HUES6 (cell line): ENCODE results near the gene TMF1.

ENCODE experiments used
- H3K27ac ChIP-seq: 2 replicates; pipeline ENCODE4 v1.7.0; 2013; ENCODE audit warnings: low read depth, mild to moderate bottlenecking, low read length, inconsistent platforms
- H3K27me3 ChIP-seq: 2 replicates; pipeline ENCODE4 v1.6.1; 2013; ENCODE audit warnings: low read length; ENCODE audit not compliant: control insufficient read depth, insufficient read depth
- H3K36me3 ChIP-seq: 2 replicates; pipeline ENCODE4 v1.6.1; 2013; ENCODE audit warnings: low read length; ENCODE audit not compliant: control insufficient read depth, insufficient read depth
- H3K4me1 ChIP-seq: 2 replicates; pipeline ENCODE4 v1.6.1; 2013; ENCODE audit warnings: low read length; ENCODE audit not compliant: control insufficient read depth, insufficient read depth
- H3K4me3 ChIP-seq: 2 replicates; pipeline ENCODE4 v1.5.1; 2013; ENCODE audit warnings: low read depth, low read length
- H3K9ac ChIP-seq: one replicate; pipeline ENCODE4 v1.6.1; 2013; ENCODE audit warnings: mild to moderate bottlenecking, low read length
- H3K9me3 ChIP-seq: 2 replicates; pipeline ENCODE4 v1.6.1; 2013; ENCODE audit warnings: low read depth, low read length; ENCODE audit not compliant: control insufficient read depth, insufficient read depth

TMF1 gene

DNA sequence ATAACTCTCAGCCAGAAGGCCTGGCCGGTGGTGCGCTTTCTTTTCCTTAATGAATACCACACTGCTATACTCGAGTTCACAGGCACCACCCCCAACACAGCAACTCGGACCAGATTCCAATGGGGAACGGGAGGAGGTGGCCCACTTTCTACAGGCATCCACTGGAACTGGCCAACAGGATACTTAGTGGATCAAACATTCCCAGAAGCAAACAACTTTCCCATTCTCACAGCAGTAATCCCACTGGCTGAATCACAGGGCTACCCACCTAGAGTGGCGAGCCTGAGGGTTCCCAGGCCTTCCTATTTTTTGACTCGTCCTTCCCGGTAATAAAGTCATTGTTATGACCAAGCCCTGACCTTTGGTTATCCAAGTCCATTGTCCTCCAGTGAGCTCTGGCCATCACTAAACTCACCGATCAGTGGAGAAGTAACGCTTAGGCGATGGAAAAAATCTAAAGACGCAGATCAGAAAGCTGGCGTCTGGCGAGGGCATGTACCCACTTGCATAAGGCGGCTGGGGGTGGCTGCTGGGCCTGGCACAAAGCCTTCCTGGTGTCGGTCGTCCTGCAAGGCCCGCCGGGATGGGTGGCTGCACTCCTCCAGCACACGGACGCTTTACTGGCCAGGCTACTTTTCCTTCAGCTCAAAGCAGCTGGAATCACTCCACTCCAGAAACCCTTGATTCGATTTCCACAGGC is 39.9 kb downstream of the TMF1 start:
- Histone ChIP-seq H3K9ac (peak overlapping the region; percentile 97), H3K36me3 (peaks cover 24% of the 10 kb centered on the region), H3K4me1 (peaks cover 69% of the 10 kb centered on the region), H3K27ac (peak overlapping the region; percentile 92; the same call in 1 of the 2 replicates), H3K27me3 (no peaks in the 10 kb centered on the region), H3K9me3 (no peaks in the 10 kb centered on the region), H3K4me3 (peak overlapping the region; percentile 82)

DNA sequence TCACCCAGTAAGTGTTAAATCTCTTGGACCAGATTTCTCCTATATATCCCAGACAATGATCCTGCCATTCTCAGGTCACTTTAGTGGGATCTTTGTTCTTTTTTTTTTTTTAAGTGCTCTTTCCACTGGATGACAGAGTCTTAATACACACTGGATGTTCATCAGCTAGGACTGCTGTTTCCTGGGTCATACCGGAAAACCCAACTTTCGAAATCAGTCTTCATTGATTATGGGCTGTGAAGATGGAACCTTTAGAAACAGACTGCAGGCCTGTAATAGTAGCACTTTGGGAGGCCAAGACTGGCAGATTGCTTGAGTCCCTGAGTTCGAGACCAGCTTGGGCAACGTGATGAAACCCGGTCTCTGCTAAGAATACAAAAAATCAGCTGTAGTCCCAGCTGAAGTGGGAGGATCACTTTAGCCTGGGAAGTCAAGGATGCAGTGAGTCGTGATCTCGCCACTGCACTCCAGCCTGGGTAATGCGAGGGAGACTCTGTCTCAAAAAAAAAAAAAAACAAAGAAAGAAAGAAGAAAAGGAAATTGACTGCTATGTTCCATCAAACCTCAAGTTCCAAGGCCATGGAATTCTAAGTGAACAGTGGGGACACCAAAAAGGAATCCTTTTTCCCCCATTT is 40.9 kb downstream of the TMF1 start:
- Histone ChIP-seq H3K27ac (peak overlapping the region; percentile 99; the same call in 1 of the 2 replicates), H3K9ac (peak overlapping the region; percentile 83), H3K4me1 (peaks cover 69% of the 10 kb centered on the region), H3K4me3 (peak overlapping the region; percentile 82; the same call in 1 of the 2 replicates), H3K27me3 (no peaks in the 10 kb centered on the region), H3K36me3 (peaks cover 34% of the 10 kb centered on the region), H3K9me3 (no peaks in the 10 kb centered on the region)

DNA sequence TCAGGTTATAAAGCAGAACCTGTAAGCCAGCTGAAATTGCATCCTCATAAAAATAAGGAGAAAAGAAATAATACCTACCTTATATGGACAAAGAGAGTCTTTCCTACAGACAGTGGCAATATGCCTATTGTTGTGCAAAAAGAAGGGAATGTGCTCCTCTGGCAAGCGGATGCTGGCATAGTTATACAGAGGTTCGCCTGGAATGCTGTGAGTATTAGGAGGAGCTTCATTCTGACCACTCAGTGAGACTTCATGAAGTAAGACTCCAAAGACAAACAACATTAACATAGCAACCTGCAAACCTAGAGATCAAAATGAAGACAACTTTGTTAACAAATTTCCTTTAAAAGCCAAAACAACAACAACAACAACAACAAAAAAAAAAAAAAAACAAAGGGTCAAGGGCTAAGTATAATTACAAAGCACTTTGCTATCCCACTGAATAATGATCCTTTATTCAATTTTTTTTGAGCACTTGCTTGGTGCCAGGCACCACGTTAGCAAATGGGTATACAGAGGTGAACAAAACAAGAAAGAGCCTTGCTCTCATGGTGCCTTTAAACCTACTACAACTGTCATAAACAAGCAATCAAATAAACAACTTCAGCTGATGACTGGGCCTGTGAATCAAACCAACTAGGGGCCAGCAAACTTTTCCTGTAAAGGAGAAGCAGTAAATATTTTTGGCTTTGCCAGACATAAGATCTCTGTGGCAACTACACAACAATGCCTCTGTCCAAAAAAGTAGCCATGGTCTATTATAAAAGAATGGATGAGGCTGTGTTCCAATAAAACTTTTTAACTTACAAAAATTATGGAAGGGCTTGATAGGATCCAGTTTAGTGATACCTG is 42.3 kb downstream of the TMF1 start:
- peak overlapping the region; percentile 99 for H3K27ac ChIP-seq
- H3K27me3 ChIP-seq: no peaks in the 10 kb centered on the region
- H3K36me3 ChIP-seq: peaks cover 48% of the 10 kb centered on the region
- peak overlapping the region; percentile 40; the same call in 1 of the 2 replicates for H3K4me3 ChIP-seq
- H3K9ac ChIP-seq: peak overlapping the region; percentile 83
- no peaks in the 10 kb centered on the region for H3K9me3 ChIP-seq
- peaks cover 60% of the 10 kb centered on the region for H3K4me1 ChIP-seq

DNA sequence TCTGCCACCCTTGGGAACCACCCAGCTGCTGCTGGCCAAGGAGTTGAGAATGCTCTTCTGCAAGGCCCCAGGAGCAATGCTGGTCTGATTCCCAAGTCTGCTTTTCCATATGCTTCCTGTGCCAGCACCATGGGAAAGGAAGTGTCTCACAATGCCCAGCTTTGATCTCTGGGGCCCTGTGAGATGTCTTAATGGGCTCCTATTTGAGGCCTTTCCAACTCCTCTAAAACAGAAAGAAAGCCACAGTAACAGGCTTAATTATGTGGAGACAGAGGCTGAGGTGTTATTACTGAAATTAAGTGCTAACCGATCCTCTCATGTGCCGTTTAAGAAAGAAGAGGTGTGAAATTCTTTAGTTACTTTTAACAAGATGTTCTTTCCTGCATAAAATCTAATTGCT is 43.2 kb downstream of the TMF1 start:
- peak overlapping the region; percentile 83 for H3K9ac ChIP-seq
- H3K27ac ChIP-seq: peak overlapping the region; percentile 99
- H3K36me3 ChIP-seq: peaks cover 56% of the 10 kb centered on the region
- H3K27me3 ChIP-seq: no peaks in the 10 kb centered on the region
- peaks cover 53% of the 10 kb centered on the region for H3K4me1 ChIP-seq
- H3K4me3 ChIP-seq: peak overlapping the region; percentile 41; the same call in 1 of the 2 replicates
- H3K9me3 ChIP-seq: no peaks in the 10 kb centered on the region

DNA sequence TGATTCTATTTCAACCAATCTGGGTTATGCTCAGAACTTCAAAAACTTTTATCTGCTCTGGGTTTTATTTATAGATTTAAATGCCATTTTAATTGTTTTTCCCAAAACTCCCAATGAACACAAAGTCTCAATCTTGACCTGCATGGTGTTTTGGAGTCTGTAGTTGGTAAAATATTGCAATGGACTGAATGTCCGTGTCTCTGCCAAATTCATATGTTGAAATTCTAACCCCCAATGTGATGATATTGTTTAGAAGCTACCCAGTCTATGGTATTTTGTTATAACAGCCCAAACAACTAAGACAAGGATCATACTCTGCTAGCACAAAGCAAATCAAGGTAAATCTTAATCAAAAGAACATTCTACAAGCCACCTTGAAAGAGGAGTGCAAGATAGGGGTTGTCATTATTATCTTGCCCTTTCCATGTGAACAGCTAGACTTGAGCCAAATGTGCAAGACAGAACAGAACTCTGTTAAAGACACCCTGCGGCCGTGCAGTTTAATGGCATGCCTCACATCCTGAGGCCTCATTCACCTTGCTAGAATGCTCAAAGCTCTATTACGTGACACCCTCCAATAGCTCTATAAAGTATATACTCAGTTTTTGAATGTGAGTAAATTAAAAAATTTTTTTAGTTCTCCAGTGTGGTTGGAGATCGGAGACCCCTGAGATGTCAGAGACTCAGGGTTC is 46.2 kb downstream of the TMF1 start:
- Histone ChIP-seq H3K4me3 (no peak overlapping the region), H3K4me1 (peaks cover 31% of the 10 kb centered on the region), H3K27me3 (no peaks in the 10 kb centered on the region), H3K9me3 (no peaks in the 10 kb centered on the region), H3K27ac (no peak overlapping the region), H3K36me3 (peaks cover 83% of the 10 kb centered on the region), H3K9ac (no peak overlapping the region)

DNA sequence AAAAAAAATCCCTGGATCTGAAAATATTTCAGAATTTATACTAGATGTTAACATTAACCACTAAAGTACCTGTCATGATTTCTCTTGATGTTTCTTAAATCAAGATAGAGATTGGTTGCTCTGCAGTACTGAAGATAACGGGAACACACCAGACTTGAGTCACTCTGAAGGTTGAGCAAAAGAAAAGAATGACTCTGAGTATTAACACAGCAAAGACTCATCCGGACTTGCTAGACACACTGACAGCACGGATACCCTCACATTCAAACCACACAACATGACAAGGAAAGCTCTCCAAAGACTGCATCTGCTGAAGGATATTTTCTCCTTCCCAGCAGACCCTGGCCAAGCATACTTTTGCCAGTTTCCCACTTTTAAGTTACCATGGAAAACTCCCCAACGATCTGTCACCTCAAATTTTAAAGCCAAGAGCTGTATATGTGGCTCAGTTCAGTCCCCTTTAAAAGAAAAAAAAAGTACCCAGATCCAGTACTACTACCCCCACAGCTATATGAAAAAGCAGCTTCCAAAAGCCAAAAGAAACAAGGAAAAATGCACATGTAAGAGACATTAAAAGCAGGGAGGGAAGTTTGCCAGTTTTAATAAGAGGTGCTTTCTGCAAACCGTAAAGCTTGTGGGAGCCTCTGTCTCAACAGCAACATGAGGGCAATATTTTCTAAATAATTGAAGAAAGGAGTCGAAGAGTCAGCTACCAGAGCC is 46.9 kb downstream of the TMF1 start:
- Histone ChIP-seq H3K36me3 (peaks cover 84% of the 10 kb centered on the region), H3K27ac (no peak overlapping the region), H3K4me1 (peaks cover 24% of the 10 kb centered on the region), H3K27me3 (no peaks in the 10 kb centered on the region), H3K9me3 (no peaks in the 10 kb centered on the region), H3K4me3 (no peak overlapping the region), H3K9ac (no peak overlapping the region)

DNA sequence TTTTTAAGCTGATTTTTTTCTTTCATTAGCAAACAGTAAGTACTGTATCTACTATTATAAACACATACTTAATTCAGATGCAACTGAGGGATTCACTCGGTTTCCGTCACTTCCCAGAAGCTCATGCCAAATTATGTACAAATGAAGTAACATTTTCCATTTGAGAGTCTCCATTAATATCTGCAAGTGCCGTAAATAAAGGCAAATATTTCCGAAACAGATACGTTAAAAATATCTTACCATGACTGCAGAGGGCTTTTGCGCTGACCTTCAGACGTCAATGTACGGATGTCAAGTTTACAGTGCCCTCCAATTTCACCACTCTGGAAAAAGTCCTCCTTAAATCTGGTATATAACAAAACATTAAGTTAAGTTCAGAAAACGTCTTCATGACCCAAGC is 48.0 kb downstream of the TMF1 start:
- peaks cover 92% of the 10 kb centered on the region for H3K36me3 ChIP-seq
- H3K27me3 ChIP-seq: no peaks in the 10 kb centered on the region
- no peak overlapping the region for H3K9ac ChIP-seq
- H3K9me3 ChIP-seq: no peaks in the 10 kb centered on the region
- peaks cover 13% of the 10 kb centered on the region for H3K4me1 ChIP-seq
- no peak overlapping the region for H3K27ac ChIP-seq
- no peak overlapping the region for H3K4me3 ChIP-seq

DNA sequence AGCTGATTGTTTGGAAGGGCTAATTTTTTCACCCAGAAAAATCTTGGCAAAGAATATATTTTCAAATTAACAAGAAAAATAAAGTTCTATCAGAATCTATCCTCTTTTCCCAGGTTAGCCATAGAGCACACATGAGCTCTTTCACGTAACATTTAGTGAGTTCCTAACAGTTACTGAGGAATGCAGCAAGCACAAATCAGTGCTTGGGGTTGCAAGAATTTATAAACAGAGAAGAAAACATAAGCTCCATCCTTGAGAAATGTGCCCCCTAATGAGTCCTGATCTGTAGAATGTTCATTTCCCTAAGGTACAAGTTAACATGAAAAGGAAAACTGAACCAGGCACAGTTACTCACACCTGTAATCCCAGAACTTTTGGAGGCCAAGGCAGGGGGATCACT is 52.5 kb downstream of the TMF1 start:
- H3K9me3 ChIP-seq: no peaks in the 10 kb centered on the region
- H3K27me3 ChIP-seq: no peaks in the 10 kb centered on the region
- peaks cover 95% of the 10 kb centered on the region for H3K36me3 ChIP-seq
- H3K9ac ChIP-seq: no peak overlapping the region
- no peaks in the 10 kb centered on the region for H3K4me1 ChIP-seq
- no peak overlapping the region for H3K4me3 ChIP-seq
- H3K27ac ChIP-seq: no peak overlapping the region

DNA sequence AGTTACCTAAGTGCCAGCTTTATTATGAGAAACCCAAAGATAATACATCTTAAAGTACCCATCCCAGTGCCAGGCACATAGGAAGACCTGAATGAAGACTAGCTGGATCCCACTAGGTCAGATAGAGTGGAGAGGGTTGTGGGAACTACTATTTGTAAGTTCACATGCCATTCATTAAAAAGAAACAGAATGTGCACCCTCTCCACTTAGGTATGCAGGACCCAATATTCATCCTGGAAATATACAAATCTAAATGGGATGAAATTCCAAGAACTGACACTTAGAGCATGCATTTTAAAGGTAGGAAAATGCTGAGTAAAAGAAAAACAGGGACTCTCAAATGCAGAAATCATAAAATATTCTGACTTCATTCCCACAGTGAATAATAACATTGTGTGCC is 53.0 kb downstream of the TMF1 start:
- Histone ChIP-seq H3K27ac (no peak overlapping the region), H3K36me3 (peaks cover 95% of the 10 kb centered on the region), H3K4me3 (no peak overlapping the region), H3K9ac (no peak overlapping the region), H3K4me1 (no peaks in the 10 kb centered on the region), H3K9me3 (no peaks in the 10 kb centered on the region), H3K27me3 (no peaks in the 10 kb centered on the region)

DNA sequence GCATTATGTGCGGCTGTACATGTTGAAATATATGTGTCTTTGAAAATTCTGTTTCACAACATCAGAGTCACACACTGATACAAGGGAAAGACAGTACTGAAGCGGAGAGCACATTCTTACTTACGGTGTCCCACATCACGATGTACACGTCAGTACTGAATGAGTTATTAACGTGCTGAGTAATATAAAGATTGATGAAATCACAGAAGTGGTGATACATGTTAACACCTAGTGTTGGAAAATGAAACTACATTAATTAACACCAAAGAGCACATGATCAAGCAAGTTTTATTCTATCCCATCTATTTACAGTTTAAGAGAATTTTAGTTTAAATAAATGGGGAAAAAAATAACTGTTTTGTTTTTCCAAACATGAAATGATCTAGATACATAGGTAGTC is 54.2 kb downstream of the TMF1 start:
- Histone ChIP-seq H3K36me3 (peaks cover 95% of the 10 kb centered on the region), H3K4me1 (no peaks in the 10 kb centered on the region), H3K4me3 (no peak overlapping the region), H3K27me3 (no peaks in the 10 kb centered on the region), H3K9ac (no peak overlapping the region), H3K9me3 (no peaks in the 10 kb centered on the region), H3K27ac (no peak overlapping the region)
